NT2/D1 (cell line): ENCODE data around the gene DDX56.

ENCODE experiments used
- SUZ12 ChIP-seq: IDR thresholded peaks from 2 replicates; pipeline ENCODE4 v1.6.1; 2011; ENCODE audit not compliant: insufficient read length, insufficient read depth; ENCODE audit errors: extremely low read depth
- ZNF274 ChIP-seq: IDR thresholded peaks from 2 replicates; pipeline ENCODE4 v1.6.1; 2011; ENCODE audit warnings: mild to moderate bottlenecking, low read depth, low read length

DNA sequence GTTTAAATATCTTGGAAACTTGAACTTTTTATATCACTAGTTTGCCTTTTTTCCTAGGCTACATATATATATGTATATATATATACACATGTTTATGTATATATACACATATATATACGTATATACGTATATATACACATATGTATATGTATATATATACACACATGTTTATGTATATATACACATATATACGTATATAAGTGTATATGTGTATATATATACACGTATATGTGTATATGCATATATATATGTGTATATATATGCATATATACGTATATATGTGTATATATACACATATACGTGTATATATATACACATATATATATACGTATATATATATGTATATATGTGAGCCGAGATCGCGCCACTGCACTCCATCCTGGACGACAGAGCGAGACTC is 42.8 kb upstream of the DDX56 start:
- TF ChIP-seq ZNF274 (no peak), SUZ12 (no peak)
